Chondrocyte (in vitro differentiated cells): ENCODE data around the gene GREB1. TPM values are rescaled to one million over a fixed set of nuclear protein-coding genes. Genes with fewer than 3 reads are reported as not detected.
"Not testable (repeated sequence)": the region's sequence is repeated elsewhere in the genome, so short reads cannot be mapped to it uniquely, and the experiment has no call there.

Experiments used
- DNase-seq: peaks from one replicate; pipeline ENCODE4 v3.0.0; 2021; ENCODE audit warnings: mixed read lengths, low spot score
- H3K27ac Mint-ChIP-seq: one replicate; pipeline ENCODE4 v1.8.0; 2021; ENCODE audit warnings: mild to moderate bottlenecking, moderate library complexity, mixed read lengths; ENCODE audit not compliant: unreplicated experiment
- H3K27me3 Mint-ChIP-seq: 2 replicates; pipeline ENCODE4 v1.8.0; 2021; ENCODE audit warnings: low read depth, mixed read lengths
- H3K36me3 Mint-ChIP-seq: 2 replicates; pipeline ENCODE4 v1.8.0; 2021; ENCODE audit warnings: low read depth, mixed read lengths
- H3K4me1 Mint-ChIP-seq: 2 replicates; pipeline ENCODE4 v1.8.0; 2021; ENCODE audit warnings: low read depth, mild to moderate bottlenecking, mixed read lengths
- H3K4me3 Mint-ChIP-seq: one replicate; pipeline ENCODE4 v1.8.0; 2021; ENCODE audit warnings: mild to moderate bottlenecking, moderate library complexity, mixed read lengths; ENCODE audit not compliant: unreplicated experiment
- H3K9me3 Mint-ChIP-seq: 2 replicates; pipeline ENCODE4 v1.8.0; 2021; ENCODE audit warnings: low read depth, mixed read lengths
- total RNA-seq: library from RNA; stranded (reverse); gene quantifications from 3 replicates; pipeline ENCODE4 v1.2.1, GENCODE V29; 2021
- TF ChIP-seq, protein P1 (sequence below): fragments of 200-600 bp; sonication (generic); IDR thresholded peaks from 2 replicates; pipeline ENCODE4 v1.5.0; 2021; ENCODE audit warnings: antibody characterized with exemption, mild to moderate bottlenecking, moderate library complexity

The GREB1 gene
- total RNA-seq, 1 donor from 2014 or later = 0.52 TPM

GRCh38 chr2:11659115-11659475, 125.2 kb downstream of the GREB1 start:
- Mint-ChIP-seq H3K27ac (no peak overlapping the region), H3K36me3 (peaks cover 5% of the 10 kb centered on the region), H3K27me3 (peaks cover 43% of the 10 kb centered on the region), H3K4me3 (no peak overlapping the region), H3K4me1 (peaks cover 7% of the 10 kb centered on the region), H3K9me3 (peaks cover 17% of the 10 kb centered on the region)
- TF ChIP-seq, protein P1, sequence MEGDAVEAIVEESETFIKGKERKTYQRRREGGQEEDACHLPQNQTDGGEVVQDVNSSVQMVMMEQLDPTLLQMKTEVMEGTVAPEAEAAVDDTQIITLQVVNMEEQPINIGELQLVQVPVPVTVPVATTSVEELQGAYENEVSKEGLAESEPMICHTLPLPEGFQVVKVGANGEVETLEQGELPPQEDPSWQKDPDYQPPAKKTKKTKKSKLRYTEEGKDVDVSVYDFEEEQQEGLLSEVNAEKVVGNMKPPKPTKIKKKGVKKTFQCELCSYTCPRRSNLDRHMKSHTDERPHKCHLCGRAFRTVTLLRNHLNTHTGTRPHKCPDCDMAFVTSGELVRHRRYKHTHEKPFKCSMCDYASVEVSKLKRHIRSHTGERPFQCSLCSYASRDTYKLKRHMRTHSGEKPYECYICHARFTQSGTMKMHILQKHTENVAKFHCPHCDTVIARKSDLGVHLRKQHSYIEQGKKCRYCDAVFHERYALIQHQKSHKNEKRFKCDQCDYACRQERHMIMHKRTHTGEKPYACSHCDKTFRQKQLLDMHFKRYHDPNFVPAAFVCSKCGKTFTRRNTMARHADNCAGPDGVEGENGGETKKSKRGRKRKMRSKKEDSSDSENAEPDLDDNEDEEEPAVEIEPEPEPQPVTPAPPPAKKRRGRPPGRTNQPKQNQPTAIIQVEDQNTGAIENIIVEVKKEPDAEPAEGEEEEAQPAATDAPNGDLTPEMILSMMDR = no peak
- DNase-seq = no peak

- Mint-ChIP-seq H3K27me3 (peaks cover 43% of the 10 kb centered on the region), H3K4me1 (peaks cover 7% of the 10 kb centered on the region), H3K27ac (no peak overlapping the region), H3K36me3 (peaks cover 5% of the 10 kb centered on the region), H3K4me3 (no peak overlapping the region), H3K9me3 (peaks cover 17% of the 10 kb centered on the region)
- TF ChIP-seq, protein P1 = no peak
- DNase-seq = no peak
Observed at GRCh38 chr2:11659851-11660250, 126.0 kb downstream of the GREB1 start.

- H3K36me3 Mint-ChIP-seq = not testable (repeated sequence)
Observed at GRCh38 chr2:11660396-11660795, 126.6 kb downstream of the GREB1 start.

GRCh38 chr2:11661891-11662435, 128.1 kb downstream of the GREB1 start:
- Mint-ChIP-seq H3K27ac (no peak overlapping the region), H3K9me3 (peaks cover 17% of the 10 kb centered on the region), H3K27me3 (peaks cover 42% of the 10 kb centered on the region), H3K4me1 (peaks cover 7% of the 10 kb centered on the region), H3K36me3 (peaks cover 5% of the 10 kb centered on the region), H3K4me3 (no peak overlapping the region)
- TF ChIP-seq, protein P1 = no peak
- no peak for DNase-seq

More at GRCh38 chr2:11660396-11660795, 126.6 kb downstream of the GREB1 start:
- H3K27ac Mint-ChIP-seq, DNase-seq, H3K4me3 Mint-ChIP-seq, H3K4me1 Mint-ChIP-seq: not testable (repeated sequence)
- peaks cover 17% of the 10 kb centered on the region for H3K9me3 Mint-ChIP-seq
- H3K27me3 Mint-ChIP-seq = peaks cover 41% of the 10 kb centered on the region

- Mint-ChIP-seq H3K4me3 (no peak overlapping the region), H3K36me3 (peaks cover 5% of the 10 kb centered on the region), H3K27me3 (peaks cover 38% of the 10 kb centered on the region), H3K4me1 (peaks cover 7% of the 10 kb centered on the region), H3K27ac (peak overlapping the region; percentile 9), H3K9me3 (peaks cover 17% of the 10 kb centered on the region)
- no peak for DNase-seq
- TF ChIP-seq, protein P1 = no peak
Observed at GRCh38 chr2:11662882-11663281, 129.0 kb downstream of the GREB1 start.

DNA sequence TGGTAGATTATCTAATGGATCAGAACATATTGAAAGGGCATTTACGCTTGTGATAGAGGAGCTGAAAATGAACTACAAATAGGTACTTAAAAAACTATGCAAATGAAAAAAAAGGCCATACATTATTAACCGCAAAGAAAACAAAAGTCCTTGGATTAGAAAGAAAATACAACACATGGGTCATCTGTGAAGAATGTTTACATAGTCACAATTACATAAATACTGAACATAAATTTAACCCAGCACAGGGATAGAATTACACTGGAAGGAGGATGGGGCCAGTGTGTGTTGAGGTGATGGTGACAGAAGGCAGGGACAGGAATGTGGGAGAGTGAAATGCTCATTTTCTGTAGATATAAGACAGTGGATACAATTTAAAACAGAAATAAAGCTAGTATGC, 129.6 kb downstream of the GREB1 start:
- no peak for DNase-seq
- Mint-ChIP-seq H3K27me3 (peaks cover 36% of the 10 kb centered on the region), H3K9me3 (peaks cover 17% of the 10 kb centered on the region), H3K36me3 (peaks cover 5% of the 10 kb centered on the region), H3K4me3 (no peak overlapping the region), H3K27ac (peak overlapping the region; percentile 9), H3K4me1 (peaks cover 7% of the 10 kb centered on the region)
- TF ChIP-seq, protein P1 = no peak
